Measurements from ENCODE around the gene HLA-DQB2. TPM values are rescaled to one million over a fixed set of nuclear protein-coding genes. Genes with fewer than 3 reads are reported as not detected.

Gene HLA-DQB2
- total RNA-seq, 1 donor from 2014 or later: 4.7 TPM

DNA sequence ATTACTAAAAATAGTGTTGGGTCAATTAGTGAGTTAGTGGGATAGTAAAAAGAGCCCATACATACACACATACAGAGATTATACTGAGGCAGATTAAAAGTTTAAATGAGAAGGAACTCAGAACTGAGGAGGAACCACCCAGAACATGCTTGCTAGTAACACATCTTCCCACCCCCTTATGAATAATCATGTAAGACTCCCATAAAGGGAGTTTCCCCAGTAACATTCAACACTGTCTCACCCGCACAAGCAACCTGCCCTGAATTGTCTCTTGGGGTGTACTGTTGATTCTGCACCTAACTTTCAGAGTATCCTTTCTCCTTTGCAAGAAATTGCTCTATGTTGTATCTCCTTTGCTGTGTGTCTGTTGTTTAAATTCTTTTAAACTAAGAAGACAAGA, 11.1 kb upstream of the HLA-DQB2 start:
- no peak for DNase-seq (ENCODE audit: extremely low spot score in 2 of 2)
- no peaks in the 10 kb centered on the region for H3K27me3 ChIP-seq
- H3K4me3 ChIP-seq: no peak overlapping the region
- no peaks in the 10 kb centered on the region for H3K9me3 ChIP-seq
- H3K36me3 ChIP-seq: no peaks in the 10 kb centered on the region
- TF ChIP-seq POLR2A (IDR thresholded peaks at IDR 0.05) (no peak), POLR2AphosphoS5 (IDR thresholded peaks at IDR 0.05; ENCODE audit: insufficient read depth in 1 of 2, low read depth in 1 of 2) (no peak)
- TF ChIP-seq, protein P1, sequence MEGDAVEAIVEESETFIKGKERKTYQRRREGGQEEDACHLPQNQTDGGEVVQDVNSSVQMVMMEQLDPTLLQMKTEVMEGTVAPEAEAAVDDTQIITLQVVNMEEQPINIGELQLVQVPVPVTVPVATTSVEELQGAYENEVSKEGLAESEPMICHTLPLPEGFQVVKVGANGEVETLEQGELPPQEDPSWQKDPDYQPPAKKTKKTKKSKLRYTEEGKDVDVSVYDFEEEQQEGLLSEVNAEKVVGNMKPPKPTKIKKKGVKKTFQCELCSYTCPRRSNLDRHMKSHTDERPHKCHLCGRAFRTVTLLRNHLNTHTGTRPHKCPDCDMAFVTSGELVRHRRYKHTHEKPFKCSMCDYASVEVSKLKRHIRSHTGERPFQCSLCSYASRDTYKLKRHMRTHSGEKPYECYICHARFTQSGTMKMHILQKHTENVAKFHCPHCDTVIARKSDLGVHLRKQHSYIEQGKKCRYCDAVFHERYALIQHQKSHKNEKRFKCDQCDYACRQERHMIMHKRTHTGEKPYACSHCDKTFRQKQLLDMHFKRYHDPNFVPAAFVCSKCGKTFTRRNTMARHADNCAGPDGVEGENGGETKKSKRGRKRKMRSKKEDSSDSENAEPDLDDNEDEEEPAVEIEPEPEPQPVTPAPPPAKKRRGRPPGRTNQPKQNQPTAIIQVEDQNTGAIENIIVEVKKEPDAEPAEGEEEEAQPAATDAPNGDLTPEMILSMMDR (IDR thresholded peaks at IDR 0.05): no peak
- H3K27ac ChIP-seq: no peak overlapping the region
- intact Hi-C loops (cut with DNase I): no loop called here
- no peaks in the 10 kb centered on the region for H3K4me1 ChIP-seq

DNA sequence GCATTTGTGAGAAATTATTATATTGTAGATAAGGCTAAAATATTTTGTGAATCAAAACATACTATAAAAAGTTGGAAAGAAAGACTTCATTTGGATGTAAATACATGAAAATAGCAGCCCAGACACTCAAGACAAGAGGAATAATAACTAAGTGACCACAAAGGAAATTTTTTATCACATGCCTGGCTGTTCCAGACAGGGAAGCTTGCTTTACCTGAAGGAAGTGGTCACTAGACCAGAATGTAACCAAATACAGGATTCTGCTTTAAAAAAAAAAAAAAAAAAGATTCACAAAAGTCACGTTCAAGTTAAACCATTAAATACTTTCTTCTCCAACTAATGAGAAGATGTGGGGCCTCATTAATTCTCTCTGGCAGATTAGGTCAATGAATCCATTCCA, 9.3 kb upstream of the HLA-DQB2 start:
- Histone ChIP-seq H3K4me1 (no peaks in the 10 kb centered on the region), H3K9me3 (no peaks in the 10 kb centered on the region), H3K27ac (no peak overlapping the region), H3K4me3 (no peak overlapping the region), H3K36me3 (no peaks in the 10 kb centered on the region), H3K27me3 (no peaks in the 10 kb centered on the region)
- no peak for TF ChIP-seq POLR2A (IDR thresholded peaks at IDR 0.05)
- no peak for TF ChIP-seq POLR2AphosphoS5 (IDR thresholded peaks at IDR 0.05; ENCODE audit: insufficient read depth in 1 of 2, low read depth in 1 of 2)
- TF ChIP-seq, protein P1 (IDR thresholded peaks at IDR 0.05): no peak
- intact Hi-C loops (cut with DNase I): no loop called here
- no peak for DNase-seq (ENCODE audit: extremely low spot score in 2 of 2)

DNA sequence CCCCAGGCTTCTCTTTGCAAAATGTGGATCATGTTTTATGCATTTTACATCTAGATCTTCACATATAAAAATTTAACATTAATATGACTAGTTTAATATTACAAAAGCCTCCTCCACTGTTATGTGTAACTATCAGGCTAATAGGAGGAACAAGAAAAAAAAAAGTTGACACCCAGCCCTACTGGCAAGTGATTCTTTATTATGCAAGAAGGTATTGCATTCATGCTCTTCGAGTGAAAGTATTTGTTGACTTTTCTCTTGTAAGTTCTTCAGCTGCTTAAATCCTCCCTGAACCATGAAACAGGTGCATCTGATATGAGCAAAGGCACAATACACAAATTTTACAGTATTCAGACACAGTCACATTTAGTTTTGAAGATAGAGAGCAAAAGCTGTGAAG, 716 bp upstream of the HLA-DQB2 start:
- no peaks in the 10 kb centered on the region for H3K36me3 ChIP-seq
- no peak overlapping the region for H3K27ac ChIP-seq
- TF ChIP-seq POLR2A (IDR thresholded peaks at IDR 0.05) (no peak), POLR2AphosphoS5 (IDR thresholded peaks at IDR 0.05; ENCODE audit: insufficient read depth in 1 of 2, low read depth in 1 of 2) (no peak)
- TF ChIP-seq, protein P1 (IDR thresholded peaks at IDR 0.05): no peak
- DNase-seq (ENCODE audit: extremely low spot score in 2 of 2): no peak
- no peaks in the 10 kb centered on the region for H3K4me1 ChIP-seq
- no peak overlapping the region for H3K4me3 ChIP-seq
- no peaks in the 10 kb centered on the region for H3K27me3 ChIP-seq
- intact Hi-C loops (cut with DNase I): no loop called here
- H3K9me3 ChIP-seq: no peaks in the 10 kb centered on the region

DNA sequence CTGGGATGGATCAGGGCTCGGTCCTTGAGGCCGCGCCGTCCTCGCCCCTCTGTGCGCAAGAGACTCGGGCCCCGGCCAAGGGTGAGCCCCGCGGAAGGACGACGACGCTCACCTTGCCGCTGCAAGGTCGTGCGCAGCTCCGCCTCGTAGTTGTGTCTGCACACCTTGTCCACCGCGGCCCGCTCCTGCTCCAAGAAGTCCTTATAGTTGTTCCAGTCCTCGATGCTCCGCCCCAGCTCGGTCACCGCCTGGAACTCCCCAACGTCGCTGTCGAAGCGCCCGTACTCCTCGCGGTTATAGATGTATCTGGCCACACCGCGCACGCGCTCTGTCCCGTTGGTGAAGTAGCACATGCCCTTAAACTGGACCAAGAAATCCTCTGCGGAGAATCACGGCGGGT, 1.8 kb downstream of the HLA-DQB2 start:
- Histone ChIP-seq H3K4me1 (no peaks in the 10 kb centered on the region), H3K27me3 (no peaks in the 10 kb centered on the region), H3K9me3 (no peaks in the 10 kb centered on the region), H3K4me3 (no peak overlapping the region), H3K27ac (no peak overlapping the region), H3K36me3 (no peaks in the 10 kb centered on the region)
- TF ChIP-seq, protein P1 (IDR thresholded peaks at IDR 0.05): no peak
- TF ChIP-seq POLR2A (IDR thresholded peaks at IDR 0.05) (no peak), POLR2AphosphoS5 (IDR thresholded peaks at IDR 0.05; ENCODE audit: insufficient read depth in 1 of 2, low read depth in 1 of 2) (no peak)
- no peak for DNase-seq (ENCODE audit: extremely low spot score in 2 of 2)
- intact Hi-C loops (cut with DNase I): no loop called here

DNA sequence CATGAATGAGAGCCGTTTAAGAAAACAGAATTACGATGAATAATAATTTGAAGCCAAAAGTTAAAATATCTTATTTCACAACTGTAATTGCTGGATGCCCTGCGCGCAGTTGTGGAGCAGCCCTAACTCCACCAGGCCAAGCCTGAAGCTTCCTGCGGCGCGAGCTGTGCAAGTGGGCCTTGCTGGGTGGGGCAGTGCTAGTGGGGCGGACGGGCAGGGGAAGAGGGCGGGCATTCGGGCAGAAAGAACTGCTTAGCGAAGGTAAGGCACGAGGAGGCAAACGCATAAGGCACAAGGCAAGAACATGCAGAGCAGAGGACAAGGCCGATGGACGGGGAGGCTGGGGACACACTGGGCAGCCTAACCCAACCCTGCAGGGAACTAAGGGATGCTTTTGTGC, 2.3 kb downstream of the HLA-DQB2 start:
- Histone ChIP-seq H3K27ac (no peak overlapping the region), H3K36me3 (no peaks in the 10 kb centered on the region), H3K27me3 (no peaks in the 10 kb centered on the region), H3K9me3 (no peaks in the 10 kb centered on the region), H3K4me3 (no peak overlapping the region), H3K4me1 (no peaks in the 10 kb centered on the region)
- intact Hi-C loops (cut with DNase I): no loop called here
- TF ChIP-seq, protein P1 (IDR thresholded peaks at IDR 0.05): no peak
- TF ChIP-seq POLR2A (IDR thresholded peaks at IDR 0.05): no peak
- no peak for TF ChIP-seq POLR2AphosphoS5 (IDR thresholded peaks at IDR 0.05; ENCODE audit: insufficient read depth in 1 of 2, low read depth in 1 of 2)
- no peak for DNase-seq (ENCODE audit: extremely low spot score in 2 of 2)

Measured in vagina (tissue), 2 donors.